Activated CD4-positive, alpha-beta T cell treated with anti-CD3 and anti-CD28 coated beads, Interleukin-2, amount 50 U/mL, for 4 hours (primary cell): ENCODE data around the gene LHX4.

Experiments
- DNase-seq, 2 experiments: peaks; one replicate each; pipeline ENCODE4 v3.0.0-alpha.2; 2020

LHX4 gene

GRCh38 chr1:180247061-180247460 lies 17.0 kb downstream of the LHX4 start:
- no peak for DNase-seq

- DNase-seq = no peak
Measured at GRCh38 chr1:180247580-180247979, 17.5 kb downstream of the LHX4 start.

- DNase-seq = no peak
Measured at GRCh38 chr1:180248176-180248575, 18.1 kb downstream of the LHX4 start.

- no peak for DNase-seq
Measured at GRCh38 chr1:180248731-180249681, 18.9 kb downstream of the LHX4 start.

GRCh38 chr1:180249725-180250498 lies 19.8 kb downstream of the LHX4 start:
- no peak for DNase-seq

- DNase-seq = no peak
Measured at GRCh38 chr1:180250499-180250770, 20.4 kb downstream of the LHX4 start.

- no peak for DNase-seq
Measured at GRCh38 chr1:180250883-180251509, 20.9 kb downstream of the LHX4 start.

- no peak for DNase-seq
Measured at GRCh38 chr1:180251526-180252305, 21.7 kb downstream of the LHX4 start.

GRCh38 chr1:180252638-180253536 lies 22.8 kb downstream of the LHX4 start:
- peak; percentile 58 to 62 for DNase-seq

GRCh38 chr1:180253585-180254495 lies 23.8 kb downstream of the LHX4 start:
- DNase-seq = no peak

GRCh38 chr1:180254496-180254819 lies 24.4 kb downstream of the LHX4 start:
- DNase-seq = no peak

- no peak for DNase-seq
Measured at GRCh38 chr1:180254854-180255253, 24.8 kb downstream of the LHX4 start.

- DNase-seq = no peak
Measured at GRCh38 chr1:180255536-180256340, 25.7 kb downstream of the LHX4 start.

- no peak for DNase-seq
Measured at GRCh38 chr1:180256341-180257027, 26.4 kb downstream of the LHX4 start.

- no peak for DNase-seq
Measured at GRCh38 chr1:180257028-180257386, 26.9 kb downstream of the LHX4 start.

- no peak for DNase-seq
Measured at GRCh38 chr1:180257486-180257885, 27.4 kb downstream of the LHX4 start.

GRCh38 chr1:180258290-180258689 lies 28.2 kb downstream of the LHX4 start:
- no peak for DNase-seq

- no peak for DNase-seq
Measured at GRCh38 chr1:180258935-180259334, 28.9 kb downstream of the LHX4 start.
